Head of caudate nucleus (tissue), 42 donors: Measurements from ENCODE around the gene PLCH1.
A peak's percentile ranks its signal among the peaks of the same experiment; 100 is the strongest.

Experiments
- DNase-seq, 42 donors: peaks; one replicate each; pipeline versions ENCODE4 v3.0.0 to v3.0.0-alpha.2; 2020 to 2021; ENCODE audit warnings: mixed read lengths in 7 of 42
- intact Hi-C: fragments of 100-400 bp; cut with DNase I; formaldehyde crosslinking; loops from one replicate; pipeline ENCODE4 v1.15.0; 2022

PLCH1 gene

DNA sequence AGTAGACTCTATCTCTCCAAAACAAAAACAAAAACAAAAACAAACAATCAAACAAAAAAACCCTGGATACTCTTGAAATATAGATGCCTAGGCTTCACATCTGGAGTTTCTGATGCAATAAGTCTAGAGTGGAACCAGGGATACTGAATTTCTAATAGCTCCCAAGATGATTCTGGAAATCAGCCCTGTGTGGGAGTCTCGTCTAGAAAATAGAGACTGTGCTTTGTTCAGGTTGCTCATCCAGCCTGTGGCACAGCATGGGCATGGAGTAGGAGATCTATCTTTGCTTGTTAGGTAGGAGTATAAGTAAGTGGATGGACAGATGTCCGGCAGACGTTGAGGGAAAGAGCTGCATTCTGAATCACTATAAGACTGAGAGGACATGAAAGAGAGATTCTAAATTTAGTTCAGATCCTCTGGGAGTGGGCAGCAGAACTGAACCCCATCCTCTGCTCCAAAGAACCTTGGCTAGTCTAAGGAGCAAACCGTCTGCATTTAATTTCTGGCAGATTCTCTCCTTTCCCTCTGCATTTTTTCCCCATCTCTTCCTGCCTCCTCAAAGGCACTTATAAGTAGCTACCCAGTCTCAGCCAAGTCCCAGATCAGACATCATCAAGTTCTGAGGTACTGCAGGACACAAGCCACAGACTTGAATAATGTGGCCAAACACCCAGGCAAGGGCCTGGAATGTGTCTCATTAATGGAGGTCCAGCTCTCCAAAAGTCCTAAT lies 358.8 kb downstream of the PLCH1 start:
- intact Hi-C loops = loop anchor here (10.0 kb wide), 1 partner anchor 319 kb away; no protein-coding TSS in a partner anchor
- no peak for DNase-seq

DNA sequence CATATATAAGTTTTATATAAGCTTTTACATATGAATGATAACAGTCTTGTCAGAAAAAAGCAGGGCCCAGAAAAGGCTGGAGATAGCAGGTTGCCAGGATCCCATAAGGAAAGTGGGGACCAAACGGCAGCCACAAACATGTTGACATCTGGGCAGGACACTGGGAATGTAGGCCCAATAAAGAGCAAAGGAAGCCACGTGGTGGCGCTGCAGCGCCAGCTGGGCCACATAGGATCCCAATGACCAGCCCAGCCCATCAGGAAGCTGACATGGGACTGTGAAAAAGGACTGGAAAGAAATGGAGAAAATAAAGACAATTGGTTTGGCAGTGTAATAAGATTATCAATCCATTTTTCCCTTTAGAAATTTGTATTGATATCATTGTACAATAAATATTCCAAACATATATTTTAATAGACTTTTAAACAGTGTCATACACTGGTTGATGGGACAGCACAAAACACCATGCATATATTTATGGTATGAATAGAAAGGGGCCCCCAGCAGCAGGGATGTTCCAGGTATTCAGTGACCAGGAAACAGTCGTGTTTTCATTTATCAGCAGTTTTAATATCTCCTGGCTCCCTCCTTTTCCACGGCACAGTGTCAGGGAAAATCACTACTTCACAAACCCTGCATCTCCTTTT lies 362.4 kb downstream of the PLCH1 start:
- DNase-seq = peak in 40 of 42 donors; percentile 20 to 83 (median 56)
- intact Hi-C loops = loop anchor here (10.0 kb wide), 1 partner anchor 322 kb away; no protein-coding TSS in a partner anchor

DNA sequence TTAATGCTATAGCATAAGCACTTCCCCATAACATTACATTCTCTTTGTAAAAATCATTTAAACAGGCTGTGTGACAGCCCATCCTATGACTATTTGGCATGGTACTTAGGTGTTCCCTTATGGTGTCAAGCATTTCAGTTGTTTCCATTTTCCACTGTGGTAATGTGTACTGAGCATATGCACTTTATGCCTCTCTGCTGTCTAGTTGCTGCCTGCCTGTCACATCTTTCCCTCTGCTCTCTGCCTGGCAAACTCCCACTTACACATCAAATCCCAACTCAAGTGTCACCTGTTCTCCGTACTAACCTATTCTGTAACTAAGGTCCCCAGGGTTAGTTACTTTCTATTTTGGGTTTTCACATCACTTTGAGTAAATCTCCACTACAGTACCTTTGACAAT lies 367.0 kb downstream of the PLCH1 start:
- intact Hi-C loops = no loop called here
- peak in 23 of 42 donors; percentile 20 to 84 (median 45) for DNase-seq

DNA sequence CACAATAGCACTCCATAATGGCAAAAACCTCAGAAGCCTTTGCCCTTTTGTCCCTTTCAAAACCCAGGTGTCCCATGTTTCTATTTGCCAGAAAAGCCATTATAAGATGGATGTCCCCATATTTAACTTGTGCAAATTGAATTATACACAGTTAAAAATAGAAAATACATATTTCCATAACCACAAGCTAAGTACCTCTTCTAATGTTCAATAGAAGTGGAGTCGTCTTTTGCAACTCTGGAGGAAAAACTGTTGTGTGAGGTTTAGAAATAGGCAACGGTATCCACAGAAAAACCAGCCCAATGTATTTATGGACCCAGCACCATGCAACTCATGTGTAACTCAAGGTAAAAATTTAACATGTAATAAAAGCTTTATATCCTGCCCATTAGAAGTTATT lies 367.8 kb downstream of the PLCH1 start:
- intact Hi-C loops = no loop called here
- DNase-seq = no peak

DNA sequence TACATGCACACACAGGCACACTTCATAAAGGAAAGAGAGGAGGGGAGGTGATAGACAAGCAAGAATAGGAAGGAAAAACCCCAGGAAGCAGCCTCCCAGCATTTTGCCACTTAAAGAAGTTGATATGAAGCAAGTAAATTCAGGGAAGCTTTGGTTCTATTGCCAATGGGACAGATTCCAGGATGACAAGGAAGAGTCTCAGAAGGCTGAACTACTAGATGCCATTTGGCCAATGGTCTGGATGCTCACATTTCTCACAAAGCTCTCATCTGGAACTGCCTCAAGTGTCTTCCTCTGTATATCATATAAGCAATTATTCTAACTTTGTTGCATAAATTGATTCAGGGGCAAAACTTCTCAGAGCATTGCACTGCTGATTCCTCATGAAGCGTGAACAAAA lies 372.6 kb downstream of the PLCH1 start:
- intact Hi-C loops = no loop called here
- DNase-seq = no peak

DNA sequence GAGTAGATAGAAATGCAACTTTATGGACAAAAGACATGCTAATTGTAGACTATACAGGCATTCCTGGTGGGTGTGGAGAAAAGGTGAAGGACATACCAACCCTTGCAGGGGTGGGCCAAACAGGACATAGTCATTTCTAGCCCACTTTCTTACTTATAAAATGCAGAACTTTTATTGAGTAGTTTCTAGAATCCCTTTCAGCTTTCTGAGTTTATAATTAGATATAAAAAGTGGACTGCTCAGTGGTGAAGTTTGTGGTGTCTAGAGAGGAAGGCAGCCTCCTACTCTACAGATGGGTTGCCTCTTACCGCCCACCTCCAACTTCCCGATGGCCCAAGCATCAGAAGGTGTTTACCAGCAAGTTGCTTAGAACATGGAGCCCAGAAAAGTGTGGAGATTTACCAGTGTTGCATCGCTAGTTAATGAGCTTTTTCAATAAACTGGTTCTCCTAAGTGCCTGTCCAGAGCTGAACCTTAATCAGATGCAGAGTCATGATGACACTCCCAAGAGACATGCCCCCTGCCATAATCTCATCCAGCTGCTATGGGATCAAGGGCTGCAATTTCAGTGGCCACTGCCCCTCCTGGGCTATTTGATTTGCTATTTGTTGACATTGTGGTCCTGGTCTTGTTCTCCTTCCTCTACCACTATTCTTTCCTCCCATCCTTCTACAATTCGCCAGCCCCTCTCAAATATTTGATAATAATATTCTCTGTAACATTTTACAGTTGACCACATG lies 373.9 kb downstream of the PLCH1 start:
- DNase-seq = no peak
- intact Hi-C loops = no loop called here

DNA sequence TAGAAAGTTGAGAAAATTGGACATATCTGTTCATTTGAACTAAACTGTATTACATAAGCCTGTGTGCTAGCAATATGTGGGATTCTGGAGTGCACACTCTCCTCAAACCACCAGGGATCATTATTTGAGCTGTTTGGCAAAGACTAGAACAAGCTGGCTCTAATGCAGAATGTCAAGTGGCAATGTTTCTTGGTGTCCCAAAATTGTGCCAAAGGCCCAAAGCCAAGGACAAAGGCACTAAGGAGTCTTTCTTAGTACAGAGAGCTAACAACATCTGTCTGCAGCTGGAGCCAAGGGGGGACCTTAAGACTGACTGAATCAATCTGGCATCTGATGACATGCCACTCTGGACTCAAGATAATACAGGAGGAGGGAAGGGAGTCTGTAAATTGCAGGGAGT lies 374.7 kb downstream of the PLCH1 start:
- peak in 6 of 42 donors; percentile 9 to 59 (median 20) for DNase-seq
- intact Hi-C loops = no loop called here

DNA sequence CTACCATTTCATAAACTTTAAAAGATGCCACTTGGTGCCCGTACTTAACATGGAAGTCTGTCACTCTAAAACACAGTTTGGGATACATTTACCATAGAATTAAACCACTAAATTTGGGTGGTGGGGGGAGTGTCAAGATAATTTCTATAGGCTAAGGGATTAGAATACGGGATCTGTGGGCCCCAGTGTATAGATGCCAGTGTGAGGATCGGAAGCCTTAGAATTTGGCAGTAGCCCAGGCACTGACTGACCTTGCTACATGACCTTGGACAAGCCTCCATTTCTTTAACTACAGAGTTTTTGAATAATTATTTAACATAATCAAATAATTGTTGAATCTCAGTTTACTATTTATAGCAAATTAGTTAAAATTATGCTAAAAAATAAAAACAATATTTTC lies 375.1 kb downstream of the PLCH1 start:
- intact Hi-C loops = no loop called here
- DNase-seq = no peak

DNA sequence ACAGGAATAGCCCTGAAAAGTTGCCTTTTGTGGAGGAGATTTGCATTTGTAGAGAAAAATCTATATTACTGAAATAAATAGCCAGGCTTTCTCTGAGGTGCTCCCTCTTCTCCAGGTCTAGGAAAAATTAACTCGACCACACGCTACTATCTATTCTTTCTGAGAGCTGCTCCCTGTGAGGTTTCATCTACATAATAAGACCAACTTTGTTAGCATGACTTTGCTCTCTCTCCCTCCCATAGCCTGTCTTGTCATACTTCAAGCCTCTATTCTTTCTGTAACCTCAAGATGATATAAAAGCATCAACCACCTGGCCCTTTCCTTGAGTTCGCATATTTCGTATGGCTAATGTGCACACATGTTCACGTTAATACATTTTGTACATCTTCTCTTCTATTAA lies 375.6 kb downstream of the PLCH1 start:
- no peak for DNase-seq
- intact Hi-C loops = no loop called here

DNA sequence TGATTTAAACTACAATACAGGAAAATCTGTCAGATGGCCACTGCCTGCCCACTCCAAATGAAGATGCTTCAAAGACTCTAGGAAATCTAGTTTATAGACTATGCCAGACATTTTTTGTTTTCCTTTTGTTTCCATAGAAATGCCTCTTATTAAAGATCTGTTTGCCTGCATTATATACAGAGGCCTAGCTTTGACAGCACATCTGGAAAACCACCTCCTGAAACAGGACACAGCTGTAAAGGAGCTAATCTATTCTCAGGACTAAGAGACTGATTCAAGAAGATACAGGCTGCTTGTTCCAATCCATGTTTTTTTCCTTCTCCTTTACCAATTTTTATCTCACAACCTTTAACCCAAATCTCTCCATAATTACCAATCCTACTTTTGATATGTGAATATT lies 376.1 kb downstream of the PLCH1 start:
- no peak for DNase-seq
- intact Hi-C loops = no loop called here

DNA sequence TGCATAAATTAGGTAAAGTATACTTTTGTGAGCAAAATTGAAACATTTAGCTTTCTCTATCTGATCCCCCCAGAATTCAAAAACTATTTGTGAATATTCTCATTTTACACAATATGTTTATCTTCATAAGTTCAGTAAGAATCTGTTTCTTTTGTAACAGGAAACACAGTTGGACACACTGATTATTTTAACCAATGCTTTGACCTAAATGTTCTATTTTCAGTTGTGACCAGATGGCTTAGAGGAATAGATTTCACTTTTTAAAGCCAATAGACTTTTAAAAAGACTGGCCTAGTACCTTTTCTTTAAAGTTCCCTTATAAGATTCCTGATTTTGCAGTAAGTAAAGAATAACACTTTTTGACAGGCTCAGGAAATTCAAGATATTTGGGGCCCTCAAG lies 377.4 kb downstream of the PLCH1 start:
- intact Hi-C loops = no loop called here
- no peak for DNase-seq

DNA sequence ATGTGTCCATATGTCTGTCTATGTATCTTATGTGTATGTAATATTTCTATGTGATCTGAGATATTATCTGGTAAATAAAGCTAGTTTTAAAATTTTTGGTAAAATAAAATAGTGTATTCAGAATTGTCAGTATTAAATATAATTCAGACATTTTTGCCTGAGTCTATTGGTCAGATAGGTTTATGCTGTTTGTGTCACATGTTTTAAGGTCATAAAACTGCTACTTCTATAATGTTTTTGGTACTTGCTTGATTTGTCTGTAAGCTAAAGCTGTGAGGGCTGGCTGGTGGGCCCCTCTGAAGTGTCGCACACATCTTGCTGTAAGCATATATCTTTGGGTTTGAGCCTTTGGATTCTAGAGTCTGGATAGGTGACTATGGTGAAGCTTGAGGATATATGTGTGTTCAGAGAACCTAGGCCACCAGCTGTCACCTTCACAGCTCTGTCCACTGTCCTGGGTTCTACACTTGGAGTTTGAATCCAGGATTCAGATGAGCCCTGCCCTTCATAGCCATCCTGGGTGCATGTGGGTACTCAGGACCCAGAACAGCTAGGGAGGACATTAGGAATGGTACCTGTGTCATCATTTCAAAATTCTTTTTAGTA lies 379.6 kb downstream of the PLCH1 start:
- DNase-seq = no peak
- intact Hi-C loops = no loop called here

DNA sequence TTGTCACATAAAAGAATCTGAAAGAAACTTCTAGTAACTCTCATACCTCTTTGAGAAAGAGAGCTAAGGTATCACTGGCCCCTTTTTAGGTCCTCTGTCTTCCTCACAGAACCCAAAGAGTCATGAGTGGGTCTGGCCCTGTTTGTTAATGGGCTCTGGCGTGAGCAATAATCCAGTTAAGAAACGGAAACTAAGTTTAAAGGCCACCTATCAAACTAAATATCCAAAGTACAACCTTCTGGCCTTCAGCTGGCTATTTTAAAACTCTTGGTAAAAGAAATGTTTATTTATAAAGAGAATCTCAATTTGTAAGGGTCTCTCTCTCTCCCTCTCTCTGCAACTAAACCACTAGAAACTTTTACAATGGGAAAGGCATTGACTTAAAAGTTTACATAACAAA lies 380.4 kb downstream of the PLCH1 start:
- no peak for DNase-seq
- intact Hi-C loops = no loop called here

DNA sequence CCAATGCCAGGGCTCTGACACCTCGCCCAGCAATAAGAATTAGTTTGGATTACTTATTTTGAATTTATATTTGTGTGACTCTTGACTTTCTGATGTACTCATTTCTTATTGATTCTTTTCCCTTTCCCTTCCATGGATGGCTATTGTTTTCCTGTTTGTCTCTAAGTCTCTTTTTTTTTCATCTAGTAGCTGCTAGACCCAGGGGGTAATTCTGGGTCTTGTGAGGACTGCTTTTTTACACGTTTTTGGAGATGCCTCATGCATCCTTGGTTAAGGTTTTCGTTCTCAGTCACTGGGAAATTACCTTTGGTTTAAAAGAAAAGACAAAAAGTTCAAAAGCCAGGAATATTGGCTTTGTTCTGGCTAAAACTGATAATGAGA lies 381.2 kb downstream of the PLCH1 start:
- intact Hi-C loops = no loop called here
- no peak for DNase-seq

DNA sequence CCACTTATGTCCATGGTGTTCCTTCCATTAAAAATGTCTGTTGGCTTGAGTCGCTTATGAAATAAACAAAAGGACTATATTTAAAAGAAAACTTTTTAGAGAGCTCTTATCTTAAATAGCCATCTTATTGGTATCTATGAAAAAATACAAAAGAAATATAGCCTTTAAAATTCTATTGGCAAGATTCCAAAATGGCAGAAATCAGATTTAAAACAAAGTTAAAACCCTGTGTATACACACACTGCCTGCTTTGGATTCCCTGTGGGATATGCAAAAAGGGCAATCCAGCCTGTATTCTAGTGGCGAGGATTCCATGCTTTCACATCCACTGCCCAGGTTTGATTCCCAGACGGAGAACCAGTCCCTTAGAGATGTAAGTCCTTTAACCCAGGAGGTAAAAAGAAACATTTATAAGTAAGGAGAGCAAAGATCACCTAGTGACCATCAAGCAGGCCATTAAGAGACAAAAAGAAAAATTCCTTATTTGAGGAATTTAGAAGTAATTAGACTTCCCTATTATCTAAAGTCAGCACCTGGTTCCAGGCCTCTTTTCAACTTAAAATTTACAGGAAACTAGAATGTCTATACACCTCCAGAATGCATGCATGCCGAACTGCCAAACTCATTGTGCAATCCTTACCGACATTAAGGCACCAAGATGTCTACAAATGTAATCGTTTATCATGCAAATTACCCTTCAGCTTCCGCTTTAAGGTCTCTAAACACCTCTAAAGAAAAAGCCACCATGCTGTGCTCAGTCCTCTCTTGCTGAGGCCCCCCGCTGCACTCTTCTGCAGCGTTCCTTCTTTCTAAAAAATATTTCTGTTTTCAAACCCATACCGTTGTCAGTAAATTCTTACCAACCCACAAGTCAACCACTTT lies 381.8 kb downstream of the PLCH1 start:
- intact Hi-C loops = no loop called here
- DNase-seq = no peak

DNA sequence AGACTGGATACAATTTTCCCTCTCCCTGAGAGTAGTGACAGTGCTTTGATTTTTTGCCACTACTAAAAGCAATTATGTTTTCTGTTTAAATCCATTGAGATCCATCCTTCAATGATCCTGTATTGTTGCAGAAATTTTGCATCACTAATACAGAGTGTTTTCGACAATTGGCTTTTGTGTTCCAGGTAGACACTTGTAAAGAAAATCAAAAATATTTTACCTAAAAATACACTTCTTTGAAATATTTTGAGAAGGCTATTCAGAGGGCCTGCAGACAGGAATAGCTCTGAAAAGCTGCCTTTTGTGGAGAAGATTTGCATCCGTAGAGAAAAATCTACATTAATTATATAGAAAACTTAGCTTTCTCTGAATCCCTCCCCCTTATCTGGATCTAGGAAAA lies 384.6 kb downstream of the PLCH1 start:
- intact Hi-C loops = no loop called here
- no peak for DNase-seq

DNA sequence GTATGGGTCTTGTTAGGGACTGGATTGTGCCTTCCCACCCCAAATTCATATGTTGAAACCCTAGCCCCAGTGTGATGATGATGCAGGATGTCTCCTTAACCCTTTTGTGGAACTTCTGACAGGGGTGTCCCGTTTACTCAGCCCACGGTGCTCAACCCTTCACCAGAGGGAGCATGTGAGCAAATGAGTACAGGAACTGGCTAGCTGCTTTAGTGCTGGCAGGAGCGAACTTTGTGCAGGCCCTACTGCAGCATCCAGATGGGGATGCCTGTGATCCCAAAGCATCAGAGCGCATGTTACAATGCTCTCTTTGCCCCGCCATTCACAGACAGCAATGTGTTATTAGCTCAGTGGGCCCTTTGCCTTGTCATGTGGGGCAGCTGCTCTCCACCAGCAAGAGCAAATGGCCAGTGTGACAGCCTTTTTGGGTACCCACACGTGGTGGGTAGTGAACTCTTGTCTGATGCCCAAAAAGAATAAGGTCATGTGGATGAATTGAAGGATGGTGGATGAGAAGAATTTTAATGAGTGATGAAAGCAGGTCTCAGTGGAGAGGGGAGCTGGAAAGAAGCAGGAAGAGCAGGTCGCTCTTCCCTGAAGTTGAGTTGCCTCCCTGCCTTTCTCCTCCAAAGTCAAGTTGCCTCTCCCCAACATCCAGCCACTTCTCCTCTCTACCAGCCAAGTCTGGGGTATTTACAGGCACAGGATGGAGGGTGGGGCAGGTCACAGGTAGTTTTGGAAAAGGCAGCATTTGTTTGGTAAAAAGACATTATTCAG lies 388.1 kb downstream of the PLCH1 start:
- intact Hi-C loops = no loop called here
- peak in 1 of 42 donors; percentile 20 for DNase-seq

DNA sequence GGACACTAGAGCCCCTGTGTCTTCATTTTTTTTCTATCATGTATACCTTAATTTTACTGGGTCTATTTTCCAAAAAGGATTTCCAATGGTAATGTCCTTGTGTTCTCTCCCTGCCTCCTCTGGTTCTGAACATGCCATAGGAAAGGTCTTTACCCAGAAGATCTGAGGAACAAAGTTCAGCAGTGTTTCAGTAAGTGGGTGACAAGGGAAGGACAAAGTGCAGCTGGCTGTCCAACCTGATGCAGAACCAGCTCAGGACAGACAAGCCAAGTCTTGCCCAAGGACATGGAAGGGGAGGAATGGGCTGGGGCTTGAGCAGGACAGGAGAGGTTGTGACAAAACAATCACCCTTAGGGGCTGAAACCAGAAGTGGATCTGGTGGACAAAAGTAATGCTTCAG lies 390.2 kb downstream of the PLCH1 start:
- DNase-seq = no peak
- intact Hi-C loops = loop anchor here (5.0 kb wide), 1 partner anchor 348 kb away; no protein-coding TSS in a partner anchor
